ENCODE data around the gene RACK1.

Gene RACK1

DNA sequence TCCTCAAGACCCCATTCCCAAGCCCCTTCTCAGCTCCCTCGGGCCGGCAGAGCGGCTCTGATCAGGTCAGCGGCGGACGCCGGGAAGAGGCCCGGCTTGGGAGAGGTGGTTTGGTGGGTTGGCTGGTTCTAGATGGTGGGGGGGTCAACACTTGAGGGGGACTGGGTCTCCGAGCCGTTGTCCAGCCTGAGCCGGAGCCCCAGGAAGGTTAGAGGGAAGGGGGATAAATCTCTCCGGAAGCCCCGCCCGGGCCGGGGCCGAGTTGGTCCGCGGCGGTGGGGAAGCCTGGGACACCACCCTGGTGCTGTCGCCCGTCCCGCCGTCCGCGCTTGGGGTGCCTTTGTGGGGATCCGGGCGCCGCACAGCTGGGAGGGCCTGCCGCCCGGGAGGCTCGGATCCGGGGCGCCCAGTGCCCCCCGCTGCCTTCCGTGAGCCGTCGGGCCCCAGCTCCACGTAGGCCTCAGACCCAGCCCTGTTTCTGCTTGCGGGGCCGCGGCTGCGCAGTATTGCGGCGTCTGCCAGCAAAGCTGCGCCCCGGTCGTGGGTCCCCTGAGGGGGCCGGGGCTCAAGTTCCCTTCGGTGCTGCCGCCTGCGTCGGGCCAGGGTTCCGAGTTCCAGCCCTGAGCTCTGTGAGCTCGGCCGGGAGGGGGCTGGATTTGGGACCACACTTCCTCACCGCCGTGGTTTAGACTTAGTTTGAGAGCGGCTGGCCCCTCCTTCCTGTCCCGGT, 17.8 kb upstream of the RACK1 start:
- no peak for DNase-seq (ENCODE audit: extremely low read depth, low read depth)
- no peak for TF ChIP-seq CTCF (IDR thresholded peaks at IDR 0.05; ENCODE audit: low read depth, low read length, missing control alignments)
- H3K4me3 ChIP-seq (replicated peaks; ENCODE audit: low read depth, low read length), result peak overlapping the region; percentile 92

- TF ChIP-seq CTCF (IDR thresholded peaks at IDR 0.05; ENCODE audit: low read depth, low read length, missing control alignments), result no peak
- peak within 1 kb of the TSS; percentile 92 for H3K4me3 ChIP-seq (replicated peaks; ENCODE audit: low read depth, low read length)
- peak; percentile 76 for DNase-seq (ENCODE audit: extremely low read depth, low read depth)
These were observed 17.1 kb upstream of the RACK1 start, which contains the start of gene TRIM52 for GRCh38 chr5:181260720-181261319. TRIM52 (minus strand) TSS chr5:181261143; CDS start chr5:181260813, 330 bp downstream.

DNA sequence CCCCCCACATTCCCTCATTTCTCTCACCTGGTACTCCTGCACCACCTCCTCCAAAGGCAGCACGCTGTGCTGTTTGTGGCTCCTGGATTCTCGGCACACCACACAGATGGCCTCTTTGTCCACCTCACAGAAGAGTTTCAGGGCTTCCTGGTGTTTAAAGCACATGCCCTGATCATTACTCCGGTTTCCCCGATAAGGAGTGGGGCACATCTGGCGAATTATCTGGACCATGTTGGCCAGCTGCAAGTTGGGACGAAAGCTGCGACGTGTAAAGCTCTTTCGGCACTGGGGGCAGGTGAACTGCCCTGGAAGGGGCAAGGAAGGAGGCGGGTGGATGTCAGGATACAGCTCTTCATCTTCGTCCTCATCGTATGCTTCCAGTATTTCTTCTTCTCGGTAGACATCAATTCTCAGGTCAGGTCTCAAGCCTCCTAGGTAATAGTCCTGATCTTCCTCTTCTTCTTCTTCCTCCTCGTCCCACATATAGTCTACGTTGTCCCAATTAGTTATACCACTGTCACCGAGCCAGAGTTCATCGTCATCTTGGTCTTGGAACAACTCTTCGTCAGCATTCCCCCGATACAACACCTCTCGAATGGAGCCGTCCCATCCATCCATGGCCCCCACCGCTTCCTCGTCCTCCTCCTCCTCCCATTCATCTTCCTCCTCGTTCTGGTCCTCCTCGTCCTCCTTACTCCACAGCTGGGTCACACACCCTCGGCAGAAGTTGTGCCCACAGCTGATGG, 16.4 kb upstream of the RACK1 start:
- DNase-seq (ENCODE audit: extremely low read depth, low read depth), result no peak
- H3K4me3 ChIP-seq (replicated peaks; ENCODE audit: low read depth, low read length), result peak overlapping the region; percentile 92
- no peak for TF ChIP-seq CTCF (IDR thresholded peaks at IDR 0.05; ENCODE audit: low read depth, low read length, missing control alignments)

GRCh38 chr5:181259283-181259682, 15.6 kb upstream of the RACK1 start:
- DNase-seq (ENCODE audit: extremely low read depth, low read depth), result no peak
- H3K4me3 ChIP-seq (replicated peaks; ENCODE audit: low read depth, low read length), result peak overlapping the region; percentile 92
- no peak for TF ChIP-seq CTCF (IDR thresholded peaks at IDR 0.05; ENCODE audit: low read depth, low read length, missing control alignments)

GRCh38 chr5:181258576-181258975, 14.9 kb upstream of the RACK1 start:
- no peak for TF ChIP-seq CTCF (IDR thresholded peaks at IDR 0.05; ENCODE audit: low read depth, low read length, missing control alignments)
- peak overlapping the region; percentile 92 for H3K4me3 ChIP-seq (replicated peaks; ENCODE audit: low read depth, low read length)

DNA sequence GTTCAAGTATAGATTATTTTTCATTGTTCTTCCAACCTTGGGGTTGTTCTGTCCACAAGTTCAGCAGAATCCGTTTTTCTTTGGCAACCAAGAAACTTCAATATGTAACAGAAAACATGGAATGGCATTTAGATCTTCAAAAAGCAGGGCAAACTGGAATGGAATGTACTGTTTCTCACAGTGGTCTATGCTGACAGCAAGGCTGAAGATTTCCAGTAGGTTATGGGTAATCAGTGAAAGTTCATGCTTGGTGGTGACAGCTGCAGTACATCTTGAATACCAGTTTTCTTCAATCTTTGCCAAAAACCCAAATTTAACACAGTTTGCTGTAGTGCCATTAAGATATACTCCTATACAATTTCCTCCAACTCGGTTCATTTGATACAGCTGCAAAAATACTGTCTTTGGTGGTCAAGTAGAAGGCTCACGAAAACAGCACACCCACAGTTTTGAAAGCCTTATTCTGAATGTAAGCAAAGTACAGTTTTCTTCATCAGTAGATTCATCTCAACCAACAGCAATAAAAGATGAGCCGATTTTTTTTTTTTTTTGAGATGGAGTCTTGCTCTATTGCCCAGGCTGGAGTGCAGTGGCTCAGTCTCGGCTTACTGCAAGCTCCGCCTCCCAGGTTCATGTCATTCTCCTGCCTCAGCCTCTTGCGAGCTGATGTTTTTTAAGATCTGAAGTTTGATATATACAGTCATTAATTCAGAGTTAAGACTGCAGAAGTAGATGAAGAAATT, 12.3 kb upstream of the RACK1 start:
- no peak overlapping the region for H3K4me3 ChIP-seq (replicated peaks; ENCODE audit: low read depth, low read length)
- no peak for DNase-seq (ENCODE audit: extremely low read depth, low read depth)
- TF ChIP-seq CTCF (IDR thresholded peaks at IDR 0.05; ENCODE audit: low read depth, low read length, missing control alignments), result no peak

More at GRCh38 chr5:181258576-181258975, 14.9 kb upstream of the RACK1 start:
- DNase-seq (ENCODE audit: extremely low read depth, low read depth), result no peak

Data from HFF-Myc (cell line).